Measurements from ENCODE around the gene TMEM170B.

DNA sequence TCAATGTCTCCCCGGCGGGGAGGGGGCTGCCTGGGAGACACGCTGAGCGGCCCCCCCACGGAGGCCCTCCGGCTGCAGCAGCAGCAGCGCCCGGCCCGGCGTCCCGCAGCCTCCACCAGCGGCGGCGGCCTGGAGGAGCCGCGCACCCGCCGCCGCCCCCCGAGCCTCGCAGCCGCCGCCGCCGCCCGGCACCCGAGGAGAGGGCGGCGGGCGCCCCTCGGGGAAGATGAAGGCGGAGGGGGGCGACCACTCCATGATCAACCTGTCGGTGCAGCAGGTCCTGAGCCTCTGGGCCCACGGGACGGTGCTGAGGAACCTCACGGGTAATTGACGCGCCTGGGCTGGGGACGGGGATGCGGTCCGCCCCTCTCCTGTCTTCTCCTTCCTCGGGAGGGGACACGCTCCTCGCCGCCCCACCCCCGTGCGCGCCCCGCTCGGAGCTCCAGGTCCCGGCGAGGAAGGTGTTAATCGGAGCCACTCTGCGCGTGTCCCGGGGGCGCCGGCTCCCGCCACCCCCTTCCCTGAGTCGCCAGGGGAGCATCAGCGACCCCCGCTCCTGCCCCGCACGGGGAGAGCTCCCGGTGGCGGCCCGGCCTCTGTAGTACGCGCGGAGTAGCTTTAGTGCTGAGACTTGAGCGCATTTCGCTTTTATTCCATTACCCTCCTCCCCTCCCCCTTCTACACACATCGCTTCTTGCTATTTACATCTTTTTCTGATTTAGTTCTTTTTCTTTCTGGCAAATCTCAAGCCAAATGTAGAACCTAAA is 686 bp downstream of the TMEM170B start:
- TF ChIP-seq, protein P1, sequence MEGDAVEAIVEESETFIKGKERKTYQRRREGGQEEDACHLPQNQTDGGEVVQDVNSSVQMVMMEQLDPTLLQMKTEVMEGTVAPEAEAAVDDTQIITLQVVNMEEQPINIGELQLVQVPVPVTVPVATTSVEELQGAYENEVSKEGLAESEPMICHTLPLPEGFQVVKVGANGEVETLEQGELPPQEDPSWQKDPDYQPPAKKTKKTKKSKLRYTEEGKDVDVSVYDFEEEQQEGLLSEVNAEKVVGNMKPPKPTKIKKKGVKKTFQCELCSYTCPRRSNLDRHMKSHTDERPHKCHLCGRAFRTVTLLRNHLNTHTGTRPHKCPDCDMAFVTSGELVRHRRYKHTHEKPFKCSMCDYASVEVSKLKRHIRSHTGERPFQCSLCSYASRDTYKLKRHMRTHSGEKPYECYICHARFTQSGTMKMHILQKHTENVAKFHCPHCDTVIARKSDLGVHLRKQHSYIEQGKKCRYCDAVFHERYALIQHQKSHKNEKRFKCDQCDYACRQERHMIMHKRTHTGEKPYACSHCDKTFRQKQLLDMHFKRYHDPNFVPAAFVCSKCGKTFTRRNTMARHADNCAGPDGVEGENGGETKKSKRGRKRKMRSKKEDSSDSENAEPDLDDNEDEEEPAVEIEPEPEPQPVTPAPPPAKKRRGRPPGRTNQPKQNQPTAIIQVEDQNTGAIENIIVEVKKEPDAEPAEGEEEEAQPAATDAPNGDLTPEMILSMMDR (optimal IDR thresholded peaks at IDR 0.05 in 1 of 3, IDR thresholded peaks at IDR 0.05 in 1 of 3, conservative IDR thresholded peaks at IDR 0.05 in 1 of 3; ENCODE audit: extremely low read depth in 1 of 3, insufficient read depth in 2 of 3, low read length in 3 of 3): no peak
- TF ChIP-seq EZH2 (IDR thresholded peaks at IDR 0.05; ENCODE audit: low read length): peak; percentile 99
